WTC11 (cell line): ENCODE measurements around the gene SELENOF. TPM values are rescaled to one million over a fixed set of nuclear protein-coding genes. Genes with fewer than 3 reads are reported as not detected.

Source experiments
- ATAC-seq: fragments of 200-7000 bp; cut with Tn5 transposase; 2 replicates; pipeline ENCODE4 v1.10.0; 2021; ENCODE audit warnings: mild to moderate bottlenecking, moderate library complexity
- Bru-seq: library from RNA; stranded (reverse); fragments of 400-500 nt; gene quantifications from one replicate; lab custom pipeline; 2021; lab: Mats Ljungman, UMichigan
- CTCF ChIA-PET: fragments of 300-600 bp; sonication (Branson Sonifier 250); formaldehyde crosslinking; loops from one replicate; lab custom pipeline; 2021; ENCODE audit warnings: antibody characterized with exemption; lab: Charles Lee
- POLR2A ChIA-PET: fragments of 350-600 bp; sonication (Branson Sonifier 250); formaldehyde crosslinking; loops from one replicate; lab custom pipeline; 2021; ENCODE audit warnings: antibody characterized with exemption; lab: Charles Lee
- DNase-seq: peaks from one replicate; pipeline ENCODE4 v3.0.0; 2021; ENCODE audit warnings: low spot score
- H3K27ac Mint-ChIP-seq: 2 replicates; pipeline ENCODE4 v1.8.0; 2021; ENCODE audit warnings: mixed read lengths
- H3K27me3 Mint-ChIP-seq: 2 replicates; pipeline ENCODE4 v1.8.0; 2021; ENCODE audit warnings: low read depth, mild to moderate bottlenecking, moderate library complexity, mixed read lengths
- H3K36me3 Mint-ChIP-seq: 2 replicates; pipeline ENCODE4 v1.8.0; 2021; ENCODE audit warnings: mixed read lengths
- H3K4me1 Mint-ChIP-seq: 2 replicates; pipeline ENCODE4 v1.8.0; 2022; ENCODE audit warnings: mixed read lengths
- H3K4me3 Mint-ChIP-seq: 2 replicates; pipeline ENCODE4 v1.8.0; 2021; ENCODE audit warnings: mild to moderate bottlenecking, moderate library complexity, mixed read lengths
- H3K9me3 Mint-ChIP-seq: 2 replicates; pipeline ENCODE4 v1.8.0; 2021; ENCODE audit warnings: mixed read lengths
- AR ChIP-seq: fragments of 250-450 bp; sonication (Bioruptor Pico); IDR thresholded peaks from 2 replicates; pipeline ENCODE4 v1.9.0; 2021; ENCODE audit warnings: mild to moderate bottlenecking
- ATF1 ChIP-seq: sonication (generic); formaldehyde crosslinking; IDR thresholded peaks from 2 replicates; pipeline ENCODE4 v1.8.1; 2023; ENCODE audit warnings: mild to moderate bottlenecking, moderate library complexity, missing genetic modification reagents
- CREM ChIP-seq: sonication (generic); formaldehyde crosslinking; IDR thresholded peaks from 2 replicates; pipeline ENCODE4 v1.8.1; 2022; ENCODE audit warnings: mild to moderate bottlenecking, missing genetic modification reagents, moderate library complexity
- E2F4 ChIP-seq: sonication (generic); formaldehyde crosslinking; IDR thresholded peaks from 2 replicates; pipeline ENCODE4 v1.8.1; 2022; ENCODE audit warnings: low read depth, mild to moderate bottlenecking, moderate library complexity, missing genetic modification reagents, borderline replicate concordance
- ELF4 ChIP-seq: sonication (generic); formaldehyde crosslinking; IDR thresholded peaks from 2 replicates; pipeline ENCODE4 v1.8.1; 2022; ENCODE audit warnings: low read depth, mild to moderate bottlenecking, moderate library complexity, missing genetic modification reagents
- FOXK1 ChIP-seq: sonication (generic); formaldehyde crosslinking; IDR thresholded peaks from 2 replicates; pipeline ENCODE4 v1.8.0; 2022; ENCODE audit warnings: mild to moderate bottlenecking, moderate library complexity, missing genetic modification reagents
- FOXP1 ChIP-seq: sonication (generic); formaldehyde crosslinking; IDR thresholded peaks from 2 replicates; pipeline ENCODE4 v1.8.0; 2022; ENCODE audit warnings: missing genetic modification reagents, mild to moderate bottlenecking, moderate library complexity, borderline replicate concordance
- HMGXB4 ChIP-seq: sonication (generic); formaldehyde crosslinking; IDR thresholded peaks from 2 replicates; pipeline ENCODE4 v1.8.1; 2023; ENCODE audit warnings: mild to moderate bottlenecking, moderate library complexity, missing genetic modification reagents
- MAX ChIP-seq: sonication (generic); formaldehyde crosslinking; IDR thresholded peaks from 2 replicates; pipeline ENCODE4 v1.8.0; 2022; ENCODE audit warnings: mild to moderate bottlenecking, missing genetic modification reagents
- NFATC4 ChIP-seq: fragments of 250-450 bp; sonication (Bioruptor Pico); IDR thresholded peaks from 2 replicates; pipeline ENCODE4 v1.9.0; 2021; ENCODE audit warnings: mild to moderate bottlenecking
- NFYB ChIP-seq: sonication (generic); formaldehyde crosslinking; conservative IDR thresholded peaks from 2 replicates; pipeline ENCODE4 v1.8.0; 2022; ENCODE audit warnings: low read depth, missing genetic modification reagents
- NR3C1 ChIP-seq: sonication (generic); formaldehyde crosslinking; conservative IDR thresholded peaks from 2 replicates; pipeline ENCODE4 v1.8.1; 2023; ENCODE audit warnings: low read depth, mild to moderate bottlenecking, missing genetic modification reagents
- PRRX2 ChIP-seq: fragments of 250-450 bp; sonication (Bioruptor Pico); IDR thresholded peaks from 2 replicates; pipeline ENCODE4 v1.8.0; 2021; ENCODE audit warnings: mild to moderate bottlenecking
- RELA ChIP-seq: sonication (generic); formaldehyde crosslinking; IDR thresholded peaks from 2 replicates; pipeline ENCODE4 v1.8.1; 2022; ENCODE audit warnings: missing genetic modification reagents, mild to moderate bottlenecking, borderline replicate concordance
- SP1 ChIP-seq: sonication (generic); formaldehyde crosslinking; conservative IDR thresholded peaks from 2 replicates; pipeline ENCODE4 v1.8.1; 2022; ENCODE audit warnings: missing genetic modification reagents
- TEAD1 ChIP-seq: sonication (generic); formaldehyde crosslinking; IDR thresholded peaks from 2 replicates; pipeline ENCODE4 v1.8.0; 2022; ENCODE audit warnings: mild to moderate bottlenecking, missing genetic modification reagents
- TEAD4 ChIP-seq: sonication (generic); formaldehyde crosslinking; IDR thresholded peaks from 2 replicates; pipeline ENCODE4 v1.8.0; 2022; ENCODE audit warnings: mild to moderate bottlenecking, missing genetic modification reagents
- USF1 ChIP-seq: sonication (generic); formaldehyde crosslinking; IDR thresholded peaks from 2 replicates; pipeline ENCODE4 v1.8.0; 2022; ENCODE audit warnings: mild to moderate bottlenecking, missing genetic modification reagents
- ZNF138 ChIP-seq: sonication (generic); formaldehyde crosslinking; conservative IDR thresholded peaks from 2 replicates; pipeline ENCODE4 v1.8.1; 2022; ENCODE audit warnings: mild to moderate bottlenecking, moderate library complexity, missing genetic modification reagents
- ZNF232 ChIP-seq: sonication (generic); formaldehyde crosslinking; IDR thresholded peaks from 2 replicates; pipeline ENCODE4 v1.8.0; 2022; ENCODE audit warnings: mild to moderate bottlenecking, missing genetic modification reagents
- ZNF317 ChIP-seq: sonication (generic); formaldehyde crosslinking; IDR thresholded peaks from 2 replicates; pipeline ENCODE4 v1.8.1; 2023; ENCODE audit warnings: low read depth, mild to moderate bottlenecking, moderate library complexity, missing genetic modification reagents, borderline replicate concordance
- ZNF416 ChIP-seq: fragments of 250-450 bp; sonication (Bioruptor Pico); IDR thresholded peaks from 2 replicates; pipeline ENCODE4 v1.9.0; 2021; ENCODE audit warnings: mild to moderate bottlenecking, inconsistent platforms
- ZNF423 ChIP-seq: fragments of 250-450 bp; sonication (Bioruptor Pico); IDR thresholded peaks from 2 replicates; pipeline ENCODE4 v2.1.2; 2022; ENCODE audit warnings: mild to moderate bottlenecking, moderate library complexity
- ZNF512 ChIP-seq: sonication (generic); formaldehyde crosslinking; IDR thresholded peaks from 2 replicates; pipeline ENCODE4 v1.8.1; 2022; ENCODE audit warnings: missing genetic modification reagents, borderline replicate concordance
- long read RNA-seq, 3 experiments: library from RNA in 1 of 3; library from capped mRNA in 1 of 3; library from polyadenylated mRNA in 1 of 3; unstranded in 2 of 3; stranded (forward) in 1 of 3; transcript quantifications; one replicate each; pipeline ENCODE4 v2.0.0, GENCODE V29; 2021
- total RNA-seq: library from RNA; stranded (reverse); gene quantifications from 3 replicates; pipeline ENCODE4 v1.2.3, GENCODE V29; 2021

Gene SELENOF
- total RNA-seq (152 to 156 TPM (median 156 TPM) in 3 replicates), Bru-seq, nascent RNA (percentile 93 among the genes with signal in this experiment)
- long read RNA-seq, experiment 1, transcript SELENOF-205 (5 exons, 831 nt), result minor isoform, 6 of 383 reads
- long read RNA-seq, experiment 1, transcript SELENOF-201 (5 exons, 1,781 nt), result major isoform, 339 of 383 reads
- long read RNA-seq, experiment 1, transcript SELENOF-202 (4 exons, 1,220 nt), result minor isoform, 10 of 383 reads
- long read RNA-seq, experiment 1, partial matches to known transcripts, result 8 of 383 reads
- long read RNA-seq, experiment 1, other reads (novel, unspliced or antisense), result 19 of 383 reads
- long read RNA-seq, experiment 2, transcript SELENOF-202 (4 exons, 1,220 nt), result minor isoform, 5 of 215 reads
- long read RNA-seq, experiment 2, transcript SELENOF-201 (5 exons, 1,781 nt), result major isoform, 152 of 215 reads
- long read RNA-seq, experiment 2, partial matches to known transcripts, result 14 of 215 reads
- long read RNA-seq, experiment 2, other reads (novel, unspliced or antisense), result 44 of 215 reads
- long read RNA-seq, experiment 3, transcript SELENOF-203 (6 exons, 727 nt), result minor isoform, 6 of 830 reads
- long read RNA-seq, experiment 3, transcript SELENOF-201 (5 exons, 1,781 nt), result major isoform, 752 of 830 reads
- long read RNA-seq, experiment 3, transcript SELENOF-205 (5 exons, 831 nt), result minor isoform, 8 of 830 reads
- long read RNA-seq, experiment 3, transcript SELENOF-202 (4 exons, 1,220 nt), result minor isoform, 29 of 830 reads
- long read RNA-seq, experiment 3, partial matches to known transcripts, result 0 of 830 reads
- long read RNA-seq, experiment 3, other reads (novel, unspliced or antisense), result 35 of 830 reads

- peak; percentile 55 for TF ChIP-seq SP1
- TF ChIP-seq TEAD4 (CRISPR knock-in tag), result peak; percentile 37; the same call in 1 of the 2 replicates
- TF ChIP-seq MAX, result peak; percentile 46; the same call in 1 of the 2 replicates
- no peak for TF ChIP-seq ATF1 (CRISPR knock-in tag)
- TF ChIP-seq FOXP1 (CRISPR knock-in tag), result peak; percentile 36; the same call in 1 of the 2 replicates
- TF ChIP-seq RELA (CRISPR knock-in tag), result no peak
- TF ChIP-seq TEAD1 (CRISPR knock-in tag), result 0 out of 2 replicates have a peak, but pooled peaks have one; percentile 32
- TF ChIP-seq ZNF416 (CRISPR knock-in tag), result no peak
- no peak for TF ChIP-seq NR3C1
- TF ChIP-seq PRRX2 (CRISPR knock-in tag), result no peak
- TF ChIP-seq USF1 (CRISPR knock-in tag), result 0 out of 2 replicates have a peak, but pooled peaks have one; percentile 21
- no peak for TF ChIP-seq ZNF138
- no peak for TF ChIP-seq AR
- TF ChIP-seq ELF4 (CRISPR knock-in tag), result no peak
- TF ChIP-seq E2F4, result no peak
- TF ChIP-seq ZNF317 (CRISPR knock-in tag), result no peak
- DNase-seq (peak; percentile 100), ATAC-seq (peak; percentile 93)
- ChIA-PET POLR2A (interaction anchor here (0.6 to 2.9 kb wide), 8 partner anchors 10 to 416 kb away, joined by 3 to 30 read pairs (median 4); no protein-coding TSS in a partner anchor), CTCF (interaction anchor here (0.7 to 2.3 kb wide), 8 partner anchors 13 to 209 kb away, joined by 3 to 10 read pairs (median 7); partner anchors contain the start of gene SH3GLB1)
- peaks cover 32% of the 10 kb centered on the region for H3K4me1 Mint-ChIP-seq
- H3K27me3 Mint-ChIP-seq, result no peaks in the 10 kb centered on the region
- no peaks in the 10 kb centered on the region for H3K9me3 Mint-ChIP-seq
- no peak within 1 kb of the TSS for H3K27ac Mint-ChIP-seq
- H3K36me3 Mint-ChIP-seq, result peaks cover 23% of the 10 kb centered on the region
- no peak within 1 kb of the TSS for H3K4me3 Mint-ChIP-seq
Observed at GRCh38 chr1:86913896-86914600, at the start of gene SELENOF. Gene SELENOF (minus strand): TSS chr1:86914126. CDS start chr1:86914111, 15 bp downstream.

GRCh38 chr1:86960548-86960947 is 46.6 kb upstream of the SELENOF start:
- DNase-seq, result no peak
- no peak overlapping the region for H3K27ac Mint-ChIP-seq
- peaks cover 28% of the 10 kb centered on the region for H3K9me3 Mint-ChIP-seq
- ATAC-seq, result no peak
- no peak overlapping the region for H3K4me3 Mint-ChIP-seq
- H3K27me3 Mint-ChIP-seq, result no peaks in the 10 kb centered on the region
- H3K4me1 Mint-ChIP-seq, result peaks cover 21% of the 10 kb centered on the region; the same call in 1 of the 2 replicates
- H3K36me3 Mint-ChIP-seq, result peaks cover 31% of the 10 kb centered on the region
- POLR2A ChIA-PET, result interaction anchor here (0.6 kb wide), 1 partner anchor 11 kb away, joined by 3 read pairs; no protein-coding TSS in a partner anchor
- CTCF ChIA-PET, result no interaction called here
- no peak for TF ChIP-seq ZNF512
- no peak for TF ChIP-seq NFATC4 (CRISPR knock-in tag)
- no peak for TF ChIP-seq HMGXB4 (CRISPR knock-in tag)
- no peak for TF ChIP-seq ZNF423
- TF ChIP-seq NFYB (CRISPR knock-in tag), result no peak
- no peak for TF ChIP-seq FOXK1
- no peak for TF ChIP-seq ZNF232 (CRISPR knock-in tag)
- TF ChIP-seq NR3C1, result no peak
- no peak for TF ChIP-seq CREM
- no peak for TF ChIP-seq TEAD1 (CRISPR knock-in tag)
